Activated CD8-positive, alpha-beta memory T cell treated with anti-CD3 and anti-CD28 coated beads, Interleukin-2, amount 50 U/mL, for 24 hours (primary cell): ENCODE results near the gene NTS.

Source experiments
- DNase-seq: peaks from one replicate; pipeline ENCODE4 v3.0.0-alpha.2; 2020; ENCODE audit errors: extremely low read depth

Gene NTS

GRCh38 chr12:85923767-85924331 lies 49.8 kb downstream of the NTS start:
- no peak for DNase-seq

- no peak for DNase-seq
Measured at GRCh38 chr12:85927166-85927565, 53.1 kb downstream of the NTS start.
